Measurements from ENCODE around the gene TRIM63. TPM values are rescaled to one million over a fixed set of nuclear protein-coding genes. Genes with fewer than 3 reads are reported as not detected.

TRIM63 gene
- total RNA-seq, 1 donor from 2014 or later: not detected

GRCh38 chr1:26044971-26045721 is 22.3 kb downstream of the TRIM63 start:
- H3K27ac ChIP-seq: no peak overlapping the region
- no peaks in the 10 kb centered on the region for H3K36me3 ChIP-seq
- no peaks in the 10 kb centered on the region for H3K27me3 ChIP-seq
- H3K4me3 ChIP-seq: no peak overlapping the region
- no peaks in the 10 kb centered on the region for H3K9me3 ChIP-seq
- no peak for DNase-seq (ENCODE audit: extremely low spot score in 2 of 2)
- peaks cover 20% of the 10 kb centered on the region for H3K4me1 ChIP-seq
- intact Hi-C loops (cut with DNase I): no loop called here
- no peak for TF ChIP-seq POLR2AphosphoS5 (IDR thresholded peaks at IDR 0.05; ENCODE audit: insufficient read depth in 1 of 2, low read depth in 1 of 2)
- TF ChIP-seq CTCF (IDR thresholded peaks at IDR 0.05): no peak
- TF ChIP-seq POLR2A (IDR thresholded peaks at IDR 0.05): no peak

GRCh38 chr1:26044414-26044813 is 23.0 kb downstream of the TRIM63 start:
- Histone ChIP-seq H3K4me1 (peaks cover 20% of the 10 kb centered on the region), H3K9me3 (no peaks in the 10 kb centered on the region), H3K4me3 (no peak overlapping the region), H3K27me3 (no peaks in the 10 kb centered on the region), H3K36me3 (no peaks in the 10 kb centered on the region), H3K27ac (no peak overlapping the region)
- intact Hi-C loops (cut with DNase I): no loop called here
- no peak for TF ChIP-seq POLR2AphosphoS5 (IDR thresholded peaks at IDR 0.05; ENCODE audit: insufficient read depth in 1 of 2, low read depth in 1 of 2)
- no peak for TF ChIP-seq CTCF (IDR thresholded peaks at IDR 0.05)
- TF ChIP-seq POLR2A (IDR thresholded peaks at IDR 0.05): no peak
- DNase-seq (ENCODE audit: extremely low spot score in 2 of 2): no peak

- TF ChIP-seq POLR2AphosphoS5 (IDR thresholded peaks at IDR 0.05; ENCODE audit: insufficient read depth in 1 of 2, low read depth in 1 of 2): no peak
- no peak for TF ChIP-seq POLR2A (IDR thresholded peaks at IDR 0.05)
- no peak for TF ChIP-seq CTCF (IDR thresholded peaks at IDR 0.05)
- Histone ChIP-seq H3K27ac (no peak overlapping the region), H3K4me3 (no peak overlapping the region), H3K36me3 (no peaks in the 10 kb centered on the region), H3K27me3 (no peaks in the 10 kb centered on the region), H3K9me3 (no peaks in the 10 kb centered on the region), H3K4me1 (peaks cover 20% of the 10 kb centered on the region)
- intact Hi-C loops (cut with DNase I): no loop called here
- no peak for DNase-seq (ENCODE audit: extremely low spot score in 2 of 2)
Observed at GRCh38 chr1:26043765-26044164, 23.7 kb downstream of the TRIM63 start.

- Histone ChIP-seq H3K9me3 (no peaks in the 10 kb centered on the region), H3K4me1 (peaks cover 19% of the 10 kb centered on the region), H3K4me3 (no peak overlapping the region), H3K27ac (no peak overlapping the region), H3K27me3 (no peaks in the 10 kb centered on the region), H3K36me3 (no peaks in the 10 kb centered on the region)
- no peak for DNase-seq (ENCODE audit: extremely low spot score in 2 of 2)
- no peak for TF ChIP-seq CTCF (IDR thresholded peaks at IDR 0.05)
- no peak for TF ChIP-seq POLR2AphosphoS5 (IDR thresholded peaks at IDR 0.05; ENCODE audit: insufficient read depth in 1 of 2, low read depth in 1 of 2)
- TF ChIP-seq POLR2A (IDR thresholded peaks at IDR 0.05): no peak
- intact Hi-C loops (cut with DNase I): no loop called here
Observed at GRCh38 chr1:26041978-26042377, 25.5 kb downstream of the TRIM63 start.

- H3K27ac ChIP-seq: no peak overlapping the region
- no peaks in the 10 kb centered on the region for H3K9me3 ChIP-seq
- intact Hi-C loops (cut with DNase I): no loop called here
- H3K4me3 ChIP-seq: no peak overlapping the region
- no peak for TF ChIP-seq POLR2AphosphoS5 (IDR thresholded peaks at IDR 0.05; ENCODE audit: insufficient read depth in 1 of 2, low read depth in 1 of 2)
- TF ChIP-seq POLR2A (IDR thresholded peaks at IDR 0.05): no peak
- TF ChIP-seq CTCF (IDR thresholded peaks at IDR 0.05): no peak
- peaks cover 16% of the 10 kb centered on the region for H3K4me1 ChIP-seq
- no peaks in the 10 kb centered on the region for H3K27me3 ChIP-seq
- no peak for DNase-seq (ENCODE audit: extremely low spot score in 2 of 2)
- H3K36me3 ChIP-seq: no peaks in the 10 kb centered on the region
Observed at GRCh38 chr1:26041401-26041800, 26.0 kb downstream of the TRIM63 start.
